AG09309 (cell line): ENCODE data around the gene MESP2.
A peak's percentile ranks its signal among the peaks of the same experiment; 100 is the strongest.

Source experiments
- DNase-seq: peaks from one replicate; pipeline ENCODE4 v3.0.0-alpha.2; 2010; ENCODE audit warnings: low read depth
- H3K4me3 ChIP-seq: 2 replicates; pipeline ENCODE4 v1.5.1; 2011; ENCODE audit warnings: mild to moderate bottlenecking, low read depth, low read length, moderate library complexity; ENCODE audit not compliant: control insufficient read depth
- CTCF ChIP-seq: IDR thresholded peaks from 2 replicates; pipeline ENCODE4 v1.5.1; 2011; ENCODE audit warnings: mild to moderate bottlenecking, low read depth, low read length, inconsistent platforms; ENCODE audit not compliant: insufficient read depth, control insufficient read depth; ENCODE audit errors: missing control alignments

MESP2 gene

GRCh38 chr15:89749054-89749453 lies 27.1 kb upstream of the MESP2 start:
- DNase-seq, result no peak
- no peak overlapping the region for H3K4me3 ChIP-seq
- TF ChIP-seq CTCF, result no peak

- DNase-seq, result no peak
- TF ChIP-seq CTCF, result no peak
- no peak overlapping the region for H3K4me3 ChIP-seq
Observed at GRCh38 chr15:89749526-89749925, 26.6 kb upstream of the MESP2 start.

GRCh38 chr15:89749951-89750559 lies 26.1 kb upstream of the MESP2 start:
- peak overlapping the region; percentile 40 for H3K4me3 ChIP-seq
- TF ChIP-seq CTCF, result no peak
- DNase-seq, result no peak

GRCh38 chr15:89750560-89751542 lies 25.3 kb upstream of the MESP2 start, which contains the start of gene MESP1:
Gene MESP1 (minus strand): TSS chr15:89751249. CDS start chr15:89751231, 18 bp downstream.
- TF ChIP-seq CTCF, result peak; percentile 69
- DNase-seq, result peak; percentile 57
- peak within 1 kb of the TSS; percentile 40 for H3K4me3 ChIP-seq

- no peak overlapping the region for H3K4me3 ChIP-seq
- DNase-seq, result no peak
- no peak for TF ChIP-seq CTCF
Observed at GRCh38 chr15:89751748-89752147, 24.4 kb upstream of the MESP2 start.

GRCh38 chr15:89753855-89754254 lies 22.3 kb upstream of the MESP2 start:
- TF ChIP-seq CTCF, result no peak
- no peak for DNase-seq
- no peak overlapping the region for H3K4me3 ChIP-seq
